Mesendoderm (in vitro differentiated cells): ENCODE data around the gene SPRR1B.
A peak's percentile ranks its signal among the peaks of the same experiment; 100 is the strongest.
"Not testable (repeated sequence)": the region's sequence is repeated elsewhere in the genome, so short reads cannot be mapped to it uniquely, and the experiment has no call there.

Experiments
- DNase-seq: peaks from one replicate; pipeline ENCODE4 v3.0.0; 2013
- H2AK5ac ChIP-seq: 2 replicates; pipeline ENCODE4 v1.6.1; 2013; ENCODE audit warnings: low read length, inconsistent platforms
- H2BK120ac ChIP-seq: 2 replicates; pipeline ENCODE4 v1.6.1; 2013; ENCODE audit warnings: low read depth, mild to moderate bottlenecking, low read length, moderate library complexity, mixed read lengths
- H2BK15ac ChIP-seq: replicated peaks from 2 replicates; pipeline ENCODE4 v1.6.1; 2013; ENCODE audit warnings: low read depth, mild to moderate bottlenecking, moderate library complexity
- H2BK5ac ChIP-seq: 2 replicates; pipeline ENCODE4 v1.6.1; 2013; ENCODE audit warnings: low read length, inconsistent platforms
- H3K18ac ChIP-seq: 2 replicates; pipeline ENCODE4 v1.6.1; 2013; ENCODE audit warnings: mild to moderate bottlenecking, low read length, mixed read lengths
- H3K23ac ChIP-seq: one replicate; pipeline ENCODE4 v1.6.1; 2013; ENCODE audit warnings: low read length
- H3K27ac ChIP-seq: 2 replicates; pipeline ENCODE4 v1.5.1; 2013; ENCODE audit warnings: low read depth, mild to moderate bottlenecking, inconsistent platforms, low read length, moderate library complexity
- H3K27me3 ChIP-seq: 2 replicates; pipeline ENCODE4 v1.6.1; 2013; ENCODE audit warnings: low read length, control low read depth, mild to moderate bottlenecking, inconsistent platforms; ENCODE audit not compliant: insufficient read depth, poor library complexity
- H3K36me3 ChIP-seq: 2 replicates; pipeline ENCODE4 v1.6.1; 2013; ENCODE audit warnings: low read length, inconsistent platforms; ENCODE audit not compliant: control insufficient read depth, insufficient read depth
- H3K4ac ChIP-seq: one replicate; pipeline ENCODE4 v1.6.1; 2013; ENCODE audit warnings: low read depth, mild to moderate bottlenecking, low read length, moderate library complexity
- H3K4me1 ChIP-seq: 2 replicates; pipeline ENCODE4 v1.6.1; 2013; ENCODE audit warnings: low read depth, low read length, inconsistent platforms; ENCODE audit not compliant: control insufficient read depth
- H3K4me2 ChIP-seq: 2 replicates; pipeline ENCODE4 v1.6.1; 2013; ENCODE audit warnings: low read length
- H3K4me3 ChIP-seq: 2 replicates; pipeline ENCODE4 v1.5.1; 2013; ENCODE audit warnings: mild to moderate bottlenecking, low read length
- H3K56ac ChIP-seq: one replicate; pipeline ENCODE4 v1.6.1; 2013; ENCODE audit warnings: low read length
- H3K79me1 ChIP-seq: 2 replicates; pipeline ENCODE4 v1.6.1; 2013; ENCODE audit warnings: low read length, inconsistent platforms
- H3K79me2 ChIP-seq: 2 replicates; pipeline ENCODE4 v1.6.1; 2013; ENCODE audit warnings: mild to moderate bottlenecking, low read length; ENCODE audit not compliant: control insufficient read depth, insufficient read depth
- H3K9ac ChIP-seq: 2 replicates; pipeline ENCODE4 v1.6.1; 2013; ENCODE audit warnings: low read length, inconsistent platforms
- H4K5ac ChIP-seq: one replicate; pipeline ENCODE4 v1.6.1; 2013; ENCODE audit warnings: low read length
- H4K8ac ChIP-seq: one replicate; pipeline ENCODE4 v1.6.1; 2013; ENCODE audit warnings: low read depth, mild to moderate bottlenecking, control low read depth, low read length, moderate library complexity
- WGBS: extraction: QIAGEN DNeasy Blood & Tissue Kit; methylation state at CpG from one replicate; pipeline ENCODE4 v1.1.7; 2013; ENCODE audit warnings: low lambda C conversion rate, missing lambda C conversion rate; ENCODE audit not compliant: insufficient coverage; ENCODE audit errors: extremely low coverage; 5-methylcytosine and 5-hydroxymethylcytosine counted together

SPRR1B gene

DNA sequence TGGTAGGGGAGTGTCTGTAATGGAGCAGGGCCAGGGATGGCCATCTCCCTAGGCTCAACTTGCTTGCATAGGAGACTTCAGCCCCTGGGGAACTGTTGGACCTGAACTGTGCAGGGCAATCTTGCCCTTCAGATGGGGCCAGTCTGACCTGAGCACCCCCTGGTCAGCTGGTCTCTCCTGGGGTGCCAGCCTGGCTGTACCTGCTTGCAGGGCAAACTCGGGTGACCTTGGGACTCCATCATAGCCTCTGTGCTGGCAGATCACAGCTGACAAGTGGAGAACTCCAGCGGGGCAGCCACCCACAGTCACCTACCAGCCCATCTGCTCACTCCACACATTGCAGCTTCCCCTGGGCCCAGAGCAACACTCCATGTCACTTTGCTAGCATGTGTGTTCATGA, 18.2 kb downstream of the SPRR1B start:
- Histone ChIP-seq H3K27ac (no peak overlapping the region), H3K23ac (no peak overlapping the region), H3K4me1 (no peaks in the 10 kb centered on the region), H3K27me3 (no peaks in the 10 kb centered on the region), H4K5ac (no peak overlapping the region), H3K56ac (no peak overlapping the region), H2AK5ac (no peak overlapping the region), H3K4ac (no peak overlapping the region), H2BK5ac (no peak overlapping the region), H4K8ac (no peak overlapping the region), H3K79me1 (no peaks in the 10 kb centered on the region), H3K4me3 (no peak overlapping the region), H3K36me3 (no peaks in the 10 kb centered on the region), H3K9ac (no peak overlapping the region), H3K4me2 (no peak overlapping the region), H3K18ac (no peak overlapping the region), H3K79me2 (no peaks in the 10 kb centered on the region), H2BK15ac (no peak overlapping the region), H2BK120ac (no peak overlapping the region)
- no CpG with 5 or more reads among the region's 2 CpGs for WGBS
- DNase-seq = no peak

DNA sequence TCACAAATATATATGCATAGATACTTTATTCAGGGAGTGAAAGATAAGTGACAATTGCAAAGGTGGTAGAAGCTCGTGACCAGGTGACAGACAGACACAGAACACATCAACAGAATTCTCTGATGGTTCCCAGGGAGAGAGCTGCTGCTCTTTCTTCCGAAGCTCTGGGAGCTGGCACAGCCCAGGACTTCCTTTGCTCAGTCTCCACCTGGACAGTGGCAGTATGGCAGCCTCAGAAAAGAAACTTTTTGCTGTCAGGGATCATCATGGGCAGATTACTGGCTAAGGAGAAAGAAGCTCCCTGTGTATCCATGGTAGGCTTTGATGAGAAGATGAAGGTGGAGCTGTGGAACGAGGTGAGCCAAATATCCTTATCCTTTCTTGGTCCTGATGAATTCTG, 25.1 kb downstream of the SPRR1B start:
- not testable (repeated sequence) for H3K79me1 ChIP-seq, H3K27me3 ChIP-seq, DNase-seq, H3K36me3 ChIP-seq, H3K4me1 ChIP-seq, H2BK120ac ChIP-seq, H3K27ac ChIP-seq, H2AK5ac ChIP-seq, H3K56ac ChIP-seq, H3K4me2 ChIP-seq, H3K4ac ChIP-seq, H3K4me3 ChIP-seq, H3K18ac ChIP-seq, H4K5ac ChIP-seq, H4K8ac ChIP-seq, H3K23ac ChIP-seq, H3K9ac ChIP-seq, H2BK15ac ChIP-seq, H3K79me2 ChIP-seq, H2BK5ac ChIP-seq
- WGBS = no CpG with 5 or more reads among the region's 3 CpGs

DNA sequence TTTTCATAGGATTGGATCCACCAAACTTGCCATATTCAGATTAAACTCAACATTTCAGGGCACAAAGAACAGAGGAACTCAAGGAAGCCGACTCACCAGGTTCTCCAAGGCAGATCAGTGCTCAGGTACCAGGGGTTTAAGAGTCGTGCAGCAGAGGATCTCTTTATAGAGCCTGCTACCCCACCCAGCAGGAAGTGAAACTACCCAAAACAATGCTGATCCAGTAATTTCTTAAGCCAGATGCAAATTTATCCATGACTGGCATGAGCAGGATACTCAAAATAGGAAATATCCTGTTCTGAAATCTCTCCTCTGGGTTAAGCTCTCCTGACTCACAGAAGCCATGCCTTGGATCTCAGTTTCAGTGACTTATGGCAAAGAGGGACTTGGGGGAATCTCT, 26.4 kb downstream of the SPRR1B start, which contains the start of gene SPRR2A:
Gene SPRR2A, minus strand, starts transcription at position 138 of the 400 bp plus-strand sequence. CDS start 777 bp downstream, outside the sequence.
- H2AK5ac ChIP-seq = no peak within 1 kb of the TSS
- no peak within 1 kb of the TSS for H2BK15ac ChIP-seq
- no peaks in the 10 kb centered on the region for H3K4me1 ChIP-seq
- H2BK5ac ChIP-seq = no peak within 1 kb of the TSS
- H3K27ac ChIP-seq = no peak within 1 kb of the TSS
- no peak within 1 kb of the TSS for H3K4me2 ChIP-seq
- H3K36me3 ChIP-seq = no peaks in the 10 kb centered on the region
- H3K27me3 ChIP-seq = no peaks in the 10 kb centered on the region
- H3K79me1 ChIP-seq = no peaks in the 10 kb centered on the region
- no peak for DNase-seq
- H3K9ac ChIP-seq = no peak within 1 kb of the TSS
- H3K79me2 ChIP-seq = no peaks in the 10 kb centered on the region
- WGBS = no CpG with 5 or more reads among the region's 2 CpGs
- no peak within 1 kb of the TSS for H3K4me3 ChIP-seq
- H4K5ac ChIP-seq = no peak within 1 kb of the TSS
- H3K18ac ChIP-seq = no peak within 1 kb of the TSS
- H2BK120ac ChIP-seq = no peak within 1 kb of the TSS
- H3K56ac ChIP-seq = no peak within 1 kb of the TSS
- no peak within 1 kb of the TSS for H3K23ac ChIP-seq
- H4K8ac ChIP-seq = no peak within 1 kb of the TSS
- H3K4ac ChIP-seq = no peak within 1 kb of the TSS

DNA sequence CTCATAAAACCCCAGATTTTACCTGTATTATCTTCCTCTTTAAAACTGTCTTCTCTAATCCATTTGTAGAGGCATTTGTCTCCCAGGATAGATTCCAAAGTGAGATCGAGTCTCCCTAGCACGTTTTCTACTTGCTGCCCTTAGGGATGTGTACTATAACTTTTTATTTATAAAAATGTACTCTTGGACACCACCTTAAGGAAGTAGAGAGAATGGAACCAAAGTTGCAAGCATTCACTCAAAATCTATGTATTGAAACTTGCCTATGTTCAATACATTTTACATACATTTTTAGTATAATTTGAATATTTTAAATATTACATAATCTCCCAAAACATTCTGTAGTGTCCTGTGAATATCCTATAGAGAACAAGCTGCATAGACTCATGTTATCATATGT, 27.2 kb downstream of the SPRR1B start:
- H3K79me2 ChIP-seq = no peaks in the 10 kb centered on the region
- no peak overlapping the region for H3K23ac ChIP-seq
- H2BK120ac ChIP-seq = no peak overlapping the region
- no peak overlapping the region for H2AK5ac ChIP-seq
- no peak overlapping the region for H2BK15ac ChIP-seq
- no peaks in the 10 kb centered on the region for H3K36me3 ChIP-seq
- no peaks in the 10 kb centered on the region for H3K27me3 ChIP-seq
- WGBS = no CpG with 5 or more reads among the region's 2 CpGs
- no peak overlapping the region for H2BK5ac ChIP-seq
- no peak overlapping the region for H3K56ac ChIP-seq
- no peak overlapping the region for H4K8ac ChIP-seq
- no peak overlapping the region for H3K18ac ChIP-seq
- H3K4me3 ChIP-seq = no peak overlapping the region
- H3K4ac ChIP-seq = no peak overlapping the region
- H4K5ac ChIP-seq = no peak overlapping the region
- no peak overlapping the region for H3K27ac ChIP-seq
- no peak for DNase-seq
- no peak overlapping the region for H3K4me2 ChIP-seq
- H3K9ac ChIP-seq = no peak overlapping the region
- H3K79me1 ChIP-seq = no peaks in the 10 kb centered on the region
- H3K4me1 ChIP-seq = no peaks in the 10 kb centered on the region

DNA sequence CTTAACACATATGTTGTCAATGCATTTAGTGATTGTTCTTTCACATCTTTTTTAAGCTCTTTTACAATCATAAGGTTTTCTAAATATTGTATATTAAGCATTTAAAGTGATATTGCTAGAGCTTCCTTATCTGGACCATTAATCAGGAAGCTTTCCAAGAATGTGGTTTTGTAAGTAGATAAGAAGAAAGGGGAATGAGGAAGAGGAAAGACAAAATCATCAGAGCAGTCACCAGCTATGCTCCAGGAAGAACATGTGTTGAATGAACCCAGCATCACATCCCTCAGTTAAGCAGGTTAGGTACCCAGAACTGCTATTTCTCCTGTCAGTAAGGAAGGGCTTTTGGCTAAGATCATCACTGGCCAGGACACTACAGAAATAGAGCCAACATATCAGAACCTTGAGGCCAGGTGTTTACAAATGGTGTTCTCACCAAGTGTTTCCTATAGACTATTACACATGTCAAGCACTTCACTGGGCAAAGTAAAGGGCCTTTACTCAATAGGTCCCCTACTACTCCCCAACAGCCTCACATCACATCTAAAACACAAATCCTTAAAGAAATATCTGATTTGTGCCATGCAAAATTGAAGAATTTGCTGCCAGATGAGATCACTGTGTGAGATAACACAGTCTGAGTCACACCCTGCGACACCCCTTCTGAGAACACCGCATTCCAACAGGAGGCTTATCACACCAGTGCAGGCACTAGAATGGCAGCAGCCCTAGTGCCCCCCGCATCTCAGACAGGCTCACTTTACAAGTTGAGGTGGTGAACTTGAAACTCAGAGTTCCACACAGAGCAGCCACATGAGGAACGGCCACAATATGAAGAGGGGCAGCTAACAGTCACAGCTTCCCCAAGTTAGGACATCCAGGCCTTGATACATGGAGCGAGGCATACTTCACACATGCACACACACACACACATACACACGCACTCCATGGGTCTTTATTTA, 28.1 kb downstream of the SPRR1B start:
- Histone ChIP-seq H3K4ac (no peak overlapping the region), H3K36me3 (no peaks in the 10 kb centered on the region), H2AK5ac (no peak overlapping the region), H3K4me2 (no peak overlapping the region), H4K5ac (no peak overlapping the region), H3K79me2 (no peaks in the 10 kb centered on the region), H2BK120ac (no peak overlapping the region), H2BK5ac (no peak overlapping the region), H3K23ac (no peak overlapping the region), H3K4me1 (no peaks in the 10 kb centered on the region), H3K18ac (no peak overlapping the region), H3K4me3 (no peak overlapping the region), H3K27me3 (no peaks in the 10 kb centered on the region), H3K56ac (no peak overlapping the region), H2BK15ac (no peak overlapping the region), H3K79me1 (no peaks in the 10 kb centered on the region), H3K9ac (no peak overlapping the region), H4K8ac (no peak overlapping the region), H3K27ac (no peak overlapping the region)
- WGBS = no CpG with 5 or more reads among the region's 6 CpGs
- DNase-seq = peak; percentile 63
